Cerebellar cortex (tissue), 1 donor: Measurements from ENCODE around the gene NAA35.
"Not testable (repeated sequence)": the region's sequence is repeated elsewhere in the genome, so short reads cannot be mapped to it uniquely, and the experiment has no call there.

ENCODE experiments used
- DNase-seq: peaks from one replicate; pipeline ENCODE4 v3.0.0-alpha.2; 2015; ENCODE audit warnings: low spot score

The NAA35 gene

DNA sequence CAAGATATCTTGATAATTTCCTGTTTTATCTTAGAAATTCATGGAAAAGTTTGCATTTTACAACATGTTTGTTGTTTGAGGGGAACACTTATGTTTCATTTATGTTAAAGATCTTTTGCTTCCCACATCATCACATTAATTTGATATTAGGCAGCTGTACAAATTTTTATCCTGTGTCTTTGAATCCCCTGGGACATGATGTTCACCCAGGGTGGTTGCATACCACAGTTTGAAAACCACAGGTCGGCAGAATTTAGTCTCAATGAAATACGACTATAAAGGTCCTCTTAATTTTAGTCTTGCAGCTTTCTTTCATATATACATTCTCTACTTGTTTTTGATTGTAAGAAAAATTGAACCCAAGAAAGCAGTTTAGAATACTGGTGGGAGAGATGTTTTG lies 3.7 kb downstream of the NAA35 start:
- no peak for DNase-seq

DNA sequence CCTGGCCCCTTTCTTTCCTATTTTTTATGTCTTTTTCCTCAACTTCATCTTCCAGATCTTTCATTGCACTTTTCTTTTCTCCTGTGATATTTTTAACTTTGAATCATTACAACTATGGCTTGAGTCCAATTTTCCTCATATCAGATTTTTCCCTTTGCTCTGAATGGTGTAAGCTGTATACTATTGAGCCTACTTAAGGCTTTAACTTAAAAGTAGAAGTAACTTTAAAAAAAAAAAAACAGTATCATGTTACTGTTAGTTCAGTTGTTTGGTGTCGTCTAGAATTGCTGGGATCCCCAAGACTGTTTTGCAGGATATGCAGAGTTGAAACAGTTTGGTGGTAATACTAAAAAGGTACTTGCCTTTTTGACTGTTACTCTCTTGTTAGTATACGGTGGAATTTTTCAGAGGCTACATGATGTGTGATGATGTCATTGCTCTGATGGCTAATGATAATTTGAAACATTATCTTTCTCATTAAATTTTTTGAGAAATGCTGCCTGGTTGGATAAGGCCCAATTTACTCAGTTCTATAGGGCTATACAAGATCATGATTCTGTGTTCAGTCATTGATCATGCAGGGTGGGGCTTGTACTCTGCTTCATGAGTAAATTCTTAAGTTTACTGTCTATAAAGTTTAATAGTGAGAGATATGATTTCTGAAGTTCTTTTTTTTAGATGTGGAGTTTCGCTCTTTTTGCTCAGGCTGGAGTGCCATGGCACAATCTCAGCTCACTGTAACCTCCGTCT lies 8.8 kb downstream of the NAA35 start:
- no peak for DNase-seq

DNA sequence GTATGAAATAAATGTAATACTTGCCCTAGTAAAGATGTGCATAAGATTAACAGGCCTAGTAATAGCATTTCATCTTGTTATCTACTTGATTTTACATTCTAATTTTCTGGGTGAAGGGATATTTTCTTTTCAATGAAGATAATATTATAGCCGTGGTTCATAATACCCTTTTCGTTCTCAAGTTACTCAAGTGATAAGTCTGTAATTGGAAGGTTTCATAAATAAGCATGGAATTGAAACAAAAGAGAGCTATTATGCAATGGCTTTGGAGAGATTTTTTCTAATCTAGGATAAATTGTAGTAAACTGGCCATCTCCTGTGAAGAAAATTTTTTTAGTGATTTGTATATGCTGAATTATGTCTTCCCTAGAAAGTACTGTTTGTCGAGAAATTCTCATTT lies 19.0 kb downstream of the NAA35 start:
- no peak for DNase-seq

DNA sequence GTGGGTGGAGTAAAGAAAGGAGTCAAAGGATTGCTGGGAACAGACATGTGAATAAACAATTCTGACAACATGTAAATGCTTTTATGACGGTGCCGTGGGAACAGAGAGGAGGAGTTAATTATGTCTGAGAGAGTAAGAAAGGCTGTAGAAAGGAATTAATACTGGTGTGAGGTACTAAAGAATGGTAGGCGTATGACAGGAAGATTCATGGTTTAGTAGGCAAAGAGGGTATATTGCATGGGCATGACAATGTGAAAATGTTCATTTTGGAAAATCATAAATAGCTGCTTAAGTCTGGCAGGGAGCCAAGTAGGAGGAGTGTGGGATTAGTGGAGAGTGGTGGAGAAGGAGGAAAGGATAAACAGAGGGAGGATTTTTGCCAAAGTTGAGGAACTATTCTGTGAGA lies 19.7 kb downstream of the NAA35 start:
- DNase-seq, result peak; percentile 28

DNA sequence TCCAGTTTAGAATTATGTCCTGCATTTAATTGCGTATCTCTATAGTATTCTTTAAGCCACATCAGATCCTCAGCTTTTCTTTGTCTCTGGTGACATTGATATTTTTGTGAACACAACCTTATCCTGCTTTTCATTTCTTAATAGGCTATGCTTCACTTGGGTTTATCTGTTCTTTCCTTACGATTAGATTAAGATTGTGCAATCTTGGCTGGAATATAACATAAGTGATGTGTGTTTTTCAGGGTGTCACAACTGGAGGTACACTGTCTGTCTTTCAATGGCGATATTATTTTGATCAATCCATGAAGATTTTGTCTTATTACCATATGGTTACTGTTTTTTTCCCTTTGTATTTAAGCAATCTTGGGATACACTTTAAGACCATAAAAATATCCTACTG lies 23.6 kb downstream of the NAA35 start:
- no peak for DNase-seq

DNA sequence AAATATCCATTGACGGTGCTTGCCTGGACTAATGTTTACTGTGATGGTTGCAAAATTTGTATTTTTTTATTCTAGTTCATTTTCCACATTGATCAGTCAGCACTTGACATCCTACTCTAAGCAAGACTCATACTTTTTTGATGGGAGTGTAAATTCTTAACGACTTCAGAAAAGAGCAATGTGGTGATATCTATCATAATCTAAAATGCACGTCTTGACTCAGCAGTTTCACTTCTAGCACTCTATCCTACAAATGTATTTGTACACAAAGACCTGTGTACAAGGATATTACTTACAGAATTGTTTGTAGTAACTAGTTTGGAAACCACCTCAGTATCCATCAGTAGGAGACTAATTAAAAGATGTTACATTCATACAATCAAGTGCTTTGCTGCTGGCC lies 24.0 kb downstream of the NAA35 start:
- no peak for DNase-seq

DNA sequence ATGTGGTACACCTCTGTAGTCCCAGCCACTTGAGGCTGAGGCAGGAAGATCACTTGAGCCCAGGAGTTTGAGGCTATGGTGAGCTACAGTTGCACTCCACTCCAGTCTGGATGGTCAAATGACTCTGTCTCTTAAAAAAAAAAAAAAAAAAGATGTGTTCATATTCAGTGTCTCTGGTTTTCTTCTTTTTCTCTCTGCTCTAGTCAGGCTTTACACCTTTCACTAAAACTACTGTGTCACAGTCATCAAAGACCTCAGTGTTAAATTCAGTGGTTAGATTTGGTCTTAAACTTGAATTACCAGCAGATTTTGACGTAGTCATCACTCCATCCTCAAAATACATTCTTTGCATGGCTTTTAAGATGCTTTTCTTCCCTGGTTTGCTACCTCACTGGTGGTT lies 28.8 kb downstream of the NAA35 start:
- DNase-seq, result no peak

DNA sequence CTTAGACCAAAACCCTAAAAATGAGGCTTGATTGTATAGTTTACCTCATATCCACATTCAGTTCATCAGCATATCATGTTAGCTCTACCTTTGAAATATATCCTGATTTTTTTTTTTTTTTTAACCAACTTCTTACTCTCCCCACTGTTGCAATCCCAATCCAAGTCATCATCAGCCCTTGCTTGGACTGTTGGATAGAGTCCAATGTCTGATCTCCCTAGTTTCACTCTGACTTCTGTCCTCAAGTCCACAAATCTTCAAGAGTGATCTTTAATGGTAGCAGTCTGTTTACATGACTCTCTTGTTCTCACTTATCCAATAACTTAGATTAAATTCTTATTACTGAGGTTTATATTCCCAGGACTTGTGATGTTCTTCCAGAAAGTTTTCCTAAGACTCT lies 30.8 kb downstream of the NAA35 start:
- DNase-seq, result no peak

DNA sequence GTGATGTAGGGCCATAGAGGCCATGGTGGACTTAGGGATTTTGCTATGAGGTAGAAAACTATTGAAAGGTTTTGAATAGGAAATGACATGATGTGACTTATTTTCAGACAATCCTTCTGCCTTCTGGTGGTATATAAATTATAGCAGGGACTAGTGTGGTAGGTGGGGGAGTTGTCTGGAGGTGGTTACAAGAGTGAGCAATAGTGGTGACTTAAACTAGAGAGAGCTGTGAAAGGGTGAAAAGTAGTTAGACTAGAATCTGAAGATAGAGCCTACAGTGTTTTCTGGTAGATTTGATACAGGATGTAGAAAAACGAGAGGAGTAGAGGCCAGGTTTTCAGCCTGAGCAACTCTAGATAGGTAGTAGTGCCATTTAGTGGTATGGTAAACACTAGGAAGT lies 32.3 kb downstream of the NAA35 start:
- no peak for DNase-seq

DNA sequence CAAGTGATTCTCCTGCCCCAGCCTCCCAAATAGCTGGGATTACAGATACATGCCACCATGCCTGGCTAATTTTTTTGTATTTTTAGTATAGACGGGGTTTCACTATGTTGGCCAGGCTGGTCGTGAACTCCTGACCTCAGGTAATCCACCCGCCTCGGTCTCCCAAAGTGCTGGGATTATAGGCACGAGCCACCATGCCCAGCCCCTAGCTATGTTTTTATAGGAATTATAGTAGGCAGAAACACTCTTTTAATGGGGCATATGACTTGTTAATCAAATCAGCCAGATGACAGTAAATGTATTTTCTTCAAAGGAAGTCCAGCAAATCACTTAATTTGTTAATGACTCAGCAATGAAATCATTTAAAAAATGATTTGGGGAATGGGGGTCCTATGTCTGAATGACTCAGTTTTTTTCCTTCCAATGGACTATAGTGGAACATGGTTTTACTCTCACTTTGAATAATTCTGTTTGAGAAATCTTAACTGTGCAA lies 33.2 kb downstream of the NAA35 start:
- DNase-seq, result not testable (repeated sequence)

DNA sequence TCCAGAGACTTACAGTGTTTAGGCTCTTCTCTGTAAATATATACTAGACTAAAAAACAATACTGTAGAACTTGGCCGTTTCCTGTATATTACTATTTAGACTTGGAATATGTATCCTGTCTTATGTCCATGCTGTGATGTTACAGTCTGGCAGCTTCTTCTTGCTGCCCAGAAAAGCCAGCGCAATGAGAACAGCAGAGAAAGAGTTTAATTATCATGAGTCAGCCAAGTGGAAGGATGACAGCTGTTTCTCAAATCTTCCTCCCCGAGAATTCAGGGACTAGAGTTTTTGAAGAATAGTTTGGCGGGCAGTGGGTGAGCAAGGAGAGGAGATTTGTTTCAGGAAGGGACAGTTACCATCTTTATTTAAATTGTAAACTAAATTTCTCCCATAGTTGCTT lies 37.5 kb downstream of the NAA35 start:
- DNase-seq, result peak; percentile 69

DNA sequence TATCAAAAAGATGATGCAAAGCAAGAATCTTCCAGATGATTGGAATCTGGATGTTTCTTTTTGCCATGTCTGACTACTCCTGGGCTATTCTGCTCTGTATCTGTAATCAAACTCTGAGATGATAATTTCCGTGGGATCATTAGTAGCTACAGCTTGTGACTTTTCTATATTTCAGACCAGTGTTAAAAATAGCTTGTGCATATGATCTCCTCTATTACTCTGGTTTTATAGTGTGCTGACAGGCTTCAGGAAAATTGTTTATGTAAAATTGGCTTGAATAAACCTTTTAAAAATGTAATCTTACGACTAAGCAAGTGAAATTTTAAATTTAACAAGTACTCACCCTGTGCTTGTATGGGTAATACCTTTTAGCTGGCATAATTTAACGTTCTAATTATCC lies 40.4 kb downstream of the NAA35 start:
- DNase-seq, result no peak

DNA sequence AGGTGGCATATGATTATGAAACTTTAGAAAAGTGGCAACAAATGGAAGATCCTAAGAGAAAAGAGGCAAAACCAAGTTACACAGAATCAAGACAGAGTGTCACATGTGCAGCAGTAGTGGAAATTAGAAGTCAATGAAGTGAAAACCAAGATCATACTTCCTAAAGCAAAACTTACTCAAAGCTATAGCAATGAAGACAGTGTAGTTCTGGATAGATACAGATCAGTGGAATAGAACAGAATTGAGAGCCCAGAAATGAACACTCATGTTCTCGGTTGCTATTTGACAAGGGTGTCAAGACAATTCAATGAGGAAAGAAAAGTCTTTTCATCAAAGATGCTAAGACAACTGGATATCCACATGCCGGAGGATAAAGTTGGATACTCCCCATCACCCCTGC lies 43.5 kb downstream of the NAA35 start:
- DNase-seq, result no peak

DNA sequence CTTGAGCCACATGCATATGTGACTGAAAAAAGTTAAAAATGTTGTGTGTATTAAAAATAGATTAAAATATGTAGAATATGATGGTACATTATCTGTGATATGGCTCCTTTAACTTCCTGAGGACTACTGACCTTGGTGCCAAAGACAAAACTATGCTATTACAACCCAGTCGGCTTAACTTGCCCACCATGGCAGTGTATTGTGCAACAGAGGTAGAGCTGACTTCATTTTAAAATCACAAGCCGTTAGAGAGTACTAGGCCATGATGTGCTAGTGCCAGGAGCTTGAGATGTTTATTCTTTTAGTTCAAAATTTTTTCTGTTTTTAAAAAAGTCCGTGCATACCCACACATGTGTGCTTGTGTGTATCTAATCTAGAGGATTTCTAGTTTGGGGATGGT lies 46.3 kb downstream of the NAA35 start:
- DNase-seq, result no peak

DNA sequence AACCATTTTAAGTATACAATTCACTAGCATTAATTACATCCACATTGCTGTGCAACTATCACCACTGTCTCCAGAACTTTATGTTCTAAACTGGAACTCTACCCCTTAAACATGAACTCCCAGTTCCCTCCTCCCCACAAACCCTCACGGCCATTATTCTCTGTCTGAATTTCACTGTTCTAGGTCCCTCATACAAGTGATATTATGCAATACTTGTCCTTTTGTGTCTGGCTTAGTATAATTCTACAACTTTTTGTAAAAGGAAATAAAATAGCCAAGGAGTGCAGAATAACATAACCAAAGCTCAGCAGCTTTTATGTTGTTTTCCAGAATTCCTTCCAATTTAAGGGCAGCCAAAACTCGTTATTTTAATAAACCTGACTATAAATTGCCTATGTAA lies 53.2 kb downstream of the NAA35 start:
- no peak for DNase-seq

DNA sequence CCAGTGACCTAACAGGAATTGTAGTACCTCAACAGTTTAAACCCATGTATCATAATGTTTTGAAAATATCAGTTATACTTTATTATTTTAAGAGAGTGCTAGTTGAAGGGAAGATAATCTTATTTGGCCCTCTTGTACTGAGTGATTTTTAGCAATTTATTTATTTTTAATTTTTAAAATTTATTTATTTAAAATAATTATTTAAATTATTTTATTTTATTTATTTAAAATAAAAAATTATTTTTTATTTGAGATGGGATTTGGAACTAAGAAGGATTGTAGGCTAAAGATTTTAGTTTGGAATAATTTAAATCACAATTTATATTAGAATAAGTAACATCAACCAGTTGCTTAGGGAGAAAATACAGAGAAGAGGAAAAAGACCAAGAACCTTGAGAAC lies 54.2 kb downstream of the NAA35 start:
- DNase-seq, result no peak

DNA sequence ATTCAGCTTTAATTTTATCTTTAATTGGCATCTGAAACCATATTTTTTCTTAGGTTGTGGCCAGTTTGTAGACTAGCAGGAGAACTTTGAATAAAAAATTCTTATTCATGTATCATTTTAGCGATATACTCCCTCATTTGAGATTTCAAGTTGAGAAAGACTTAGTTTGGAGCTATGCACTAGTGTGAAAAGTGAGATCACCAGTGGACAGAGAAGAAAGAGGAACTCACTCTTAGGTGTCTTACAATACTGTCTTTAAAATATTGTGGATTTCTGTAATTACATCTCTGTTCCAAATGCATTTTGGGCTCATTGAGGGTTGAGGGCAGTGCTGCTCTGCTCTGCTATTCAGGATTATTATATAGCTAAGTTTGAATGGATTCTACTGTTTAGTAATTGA lies 54.7 kb downstream of the NAA35 start:
- DNase-seq, result no peak

DNA sequence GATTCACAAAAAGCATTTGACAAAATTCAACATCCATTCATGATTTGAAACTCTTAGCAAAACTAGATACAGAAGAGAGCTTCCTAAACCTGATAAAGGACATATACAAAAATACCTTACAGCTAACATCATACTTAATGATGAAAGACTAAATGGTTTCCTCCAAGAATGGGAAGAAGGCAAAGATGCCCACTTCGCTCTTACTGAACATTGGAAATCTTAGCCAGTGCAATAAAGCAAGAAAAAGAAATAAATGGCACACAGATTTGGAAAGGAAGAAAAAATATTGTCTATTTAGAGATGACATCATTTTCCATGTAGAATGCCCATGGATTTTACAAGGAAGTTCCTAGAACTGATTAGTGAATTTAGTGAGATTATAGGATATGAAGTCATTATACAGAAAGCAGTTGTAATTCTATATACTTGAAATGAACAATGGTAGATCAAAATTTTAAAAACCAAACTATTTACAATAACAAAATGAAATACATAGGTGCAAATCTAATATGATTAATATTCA lies 64.4 kb downstream of the NAA35 start:
- no peak for DNase-seq

DNA sequence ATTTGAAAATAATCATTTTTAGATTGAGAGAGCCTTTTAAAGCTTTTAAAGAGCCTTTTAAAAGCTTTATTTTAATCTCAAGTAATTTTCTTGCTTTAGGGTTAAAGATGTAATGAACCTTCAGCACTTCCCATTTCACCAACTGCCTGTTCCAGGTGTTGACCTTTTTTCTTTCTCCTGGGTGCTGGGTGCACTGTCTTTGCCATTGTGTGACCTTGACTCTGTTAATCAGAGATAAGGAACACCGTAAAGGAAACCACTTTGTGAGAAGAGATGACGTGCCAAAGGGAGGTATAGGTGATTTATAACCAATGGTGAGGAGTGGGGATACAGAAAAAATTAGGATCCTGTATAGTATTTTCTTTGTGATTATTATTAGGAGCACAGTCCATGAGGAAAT lies 68.2 kb downstream of the NAA35 start:
- DNase-seq, result no peak

DNA sequence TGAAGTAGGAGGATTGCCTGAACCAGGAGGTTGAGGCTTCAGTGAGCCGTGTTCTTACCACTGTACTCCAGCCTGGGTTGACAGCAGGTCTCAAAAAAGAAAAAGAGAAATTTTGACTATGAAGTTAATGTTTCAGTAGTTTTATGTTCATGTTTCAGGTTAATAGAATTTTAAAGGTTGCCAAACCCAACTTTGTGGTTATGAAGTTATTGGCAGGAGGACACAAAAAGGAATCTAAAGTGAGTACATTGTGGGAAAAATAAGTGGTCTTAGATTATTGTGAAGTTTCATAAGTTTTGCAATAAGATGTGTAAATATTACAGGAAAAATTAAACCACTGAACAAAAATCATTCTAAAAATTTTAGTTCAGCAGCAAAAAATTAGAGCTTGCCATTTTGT lies 79.8 kb downstream of the NAA35 start:
- DNase-seq, result no peak

DNA sequence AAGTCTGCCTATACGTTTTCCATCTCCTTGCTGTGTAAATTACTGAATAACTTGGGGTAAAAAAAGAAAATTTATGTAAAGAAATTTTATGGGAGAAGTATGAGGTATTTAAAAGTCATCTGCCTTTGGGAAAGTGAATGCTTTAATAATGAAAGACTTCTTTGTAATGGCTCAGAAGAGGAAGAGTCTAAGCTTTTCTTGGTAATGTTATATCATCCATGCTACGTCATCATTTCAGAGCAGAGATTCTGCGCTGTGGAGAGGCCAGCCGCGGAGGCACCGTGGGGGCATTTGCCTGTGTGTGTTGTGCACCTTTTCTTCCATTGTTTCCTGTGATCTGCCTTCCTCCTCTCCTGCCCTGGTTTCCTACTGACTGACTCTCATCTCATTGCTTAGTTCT lies 80.2 kb downstream of the NAA35 start:
- no peak for DNase-seq

DNA sequence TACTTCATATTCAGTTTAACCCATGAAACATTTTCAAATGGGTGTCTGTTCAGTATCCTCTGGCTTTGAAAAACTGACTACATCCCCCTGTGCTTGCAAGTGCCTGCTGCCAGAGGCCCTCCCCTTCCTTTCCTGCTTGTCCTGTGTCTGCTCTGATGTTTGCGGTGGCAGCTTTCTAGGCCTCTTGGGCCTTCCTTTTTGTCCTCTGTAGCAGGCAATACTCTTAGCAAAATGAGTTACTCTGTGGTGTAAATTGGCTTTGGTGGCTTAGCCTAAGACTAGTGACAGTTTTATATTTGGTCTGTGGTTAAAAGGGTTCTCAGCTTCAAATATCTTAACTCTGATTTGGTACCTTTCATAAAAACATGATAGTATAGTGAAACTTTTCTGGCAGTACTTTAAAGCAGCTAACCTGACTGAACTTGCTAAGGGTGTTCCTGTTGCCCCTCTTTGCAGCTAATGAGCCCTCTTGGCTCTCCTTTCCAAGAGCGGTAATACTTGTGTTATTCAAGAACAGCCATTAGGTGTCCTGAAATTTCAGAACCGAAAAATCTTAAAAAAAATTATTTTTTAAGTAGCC lies 81.8 kb downstream of the NAA35 start:
- no peak for DNase-seq

DNA sequence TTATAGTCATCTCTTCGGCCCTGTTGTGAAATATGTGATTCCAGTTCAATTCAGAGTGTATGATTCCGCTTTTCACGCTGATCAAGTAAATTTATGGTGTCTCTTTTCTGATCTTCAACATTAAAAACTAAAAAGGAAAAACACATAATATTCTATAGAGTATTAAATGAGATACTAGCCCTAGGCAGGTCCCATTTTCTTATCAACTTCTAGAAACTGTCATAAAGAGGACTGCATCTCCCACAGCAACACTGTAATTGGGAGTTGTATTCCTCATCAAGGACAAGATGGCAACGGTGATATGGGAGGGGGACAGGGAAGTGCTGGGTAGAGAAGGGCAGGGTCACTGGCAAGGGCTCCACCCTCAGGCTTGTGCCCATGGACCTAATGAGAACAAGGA lies 86.8 kb downstream of the NAA35 start:
- DNase-seq, result no peak
